GM19043 (cell line): Measurements from ENCODE around the gene CHD3.

Experiments used
- ATAC-seq: cut with Tn5 transposase; IDR thresholded peaks from one replicate; pipeline ENCODE4 v1.9.1; 2021; ENCODE audit warnings: low read depth; ENCODE audit not compliant: unreplicated experiment

The CHD3 gene

GRCh38 chr17:7888184-7888920 is at the start of gene CHD3:
Gene CHD3 (plus strand): TSS chr17:7888789. CDS start chr17:7889001, 212 bp downstream.
- no peak for ATAC-seq

DNA sequence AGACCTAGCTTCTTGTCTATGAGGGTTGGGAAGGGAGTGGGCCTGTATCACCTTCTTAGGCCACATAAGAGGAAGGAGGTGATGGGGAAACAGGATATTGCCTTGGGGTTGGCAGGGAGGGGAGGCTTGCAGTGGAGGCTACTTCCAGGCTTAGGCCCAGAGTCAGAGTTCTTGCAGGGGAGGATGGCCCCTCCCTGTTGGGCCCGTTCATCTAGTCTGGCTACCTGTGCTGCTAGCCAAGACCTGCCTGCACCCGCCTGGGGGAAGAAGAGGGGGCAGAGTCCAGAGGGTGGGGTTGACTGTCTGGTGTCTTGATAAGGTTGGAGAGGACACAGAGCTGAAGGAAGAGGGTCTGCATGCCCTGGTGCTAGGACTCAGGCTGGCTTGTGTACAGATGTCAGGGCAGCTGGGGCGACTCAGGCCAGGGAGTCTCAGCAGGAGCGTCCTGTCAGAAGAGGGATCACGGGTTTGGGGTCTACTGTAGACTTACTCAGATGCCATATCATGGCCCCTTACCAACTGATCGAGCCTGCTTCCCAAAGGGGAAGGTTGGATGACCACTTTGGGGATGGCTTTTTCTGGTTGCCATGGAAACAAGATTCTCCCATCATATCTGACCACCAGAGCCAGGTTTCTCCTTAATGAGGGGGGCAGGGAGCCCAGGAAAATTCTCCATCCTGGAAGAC is 49.3 kb upstream of the CHD3 start:
- ATAC-seq, result no peak

DNA sequence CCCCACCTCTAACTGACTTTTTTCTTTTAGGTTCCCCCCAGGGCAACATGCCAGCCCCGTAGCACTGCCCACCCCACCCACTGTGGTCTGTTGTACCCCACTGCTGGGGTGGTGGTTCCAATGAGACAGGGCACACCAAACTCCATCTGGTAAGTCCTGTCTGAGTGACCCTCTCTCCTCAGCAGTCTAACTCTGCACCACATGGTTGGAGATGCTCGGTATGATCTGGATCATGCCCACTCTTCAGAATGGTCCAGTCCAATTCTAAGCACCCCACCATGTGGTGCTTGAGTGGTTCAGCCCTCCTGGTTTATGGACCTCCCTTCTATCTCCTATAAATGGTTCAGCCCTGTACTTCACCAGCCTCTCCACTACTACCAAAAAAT is 48.7 kb upstream of the CHD3 start:
- no peak for ATAC-seq

DNA sequence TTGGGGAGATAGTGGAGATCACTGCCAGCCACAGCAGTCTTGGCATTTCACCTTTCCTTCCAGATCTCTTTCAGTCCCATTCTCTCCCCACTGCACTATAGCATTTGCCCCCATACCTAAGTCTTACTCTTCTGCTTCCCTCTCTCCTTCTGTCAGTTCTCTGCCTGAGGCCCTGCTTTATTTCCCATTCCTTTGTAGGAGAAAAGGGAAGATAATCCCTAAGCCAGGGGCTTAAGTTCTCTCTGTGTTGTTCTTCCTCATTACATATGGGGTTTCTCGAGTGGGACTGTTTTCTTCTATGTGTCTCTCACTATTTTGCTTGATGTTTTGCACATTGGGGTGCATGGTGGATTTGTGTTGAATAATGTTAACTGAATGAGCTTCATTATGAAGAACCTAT is 48.1 kb upstream of the CHD3 start:
- ATAC-seq, result no peak

DNA sequence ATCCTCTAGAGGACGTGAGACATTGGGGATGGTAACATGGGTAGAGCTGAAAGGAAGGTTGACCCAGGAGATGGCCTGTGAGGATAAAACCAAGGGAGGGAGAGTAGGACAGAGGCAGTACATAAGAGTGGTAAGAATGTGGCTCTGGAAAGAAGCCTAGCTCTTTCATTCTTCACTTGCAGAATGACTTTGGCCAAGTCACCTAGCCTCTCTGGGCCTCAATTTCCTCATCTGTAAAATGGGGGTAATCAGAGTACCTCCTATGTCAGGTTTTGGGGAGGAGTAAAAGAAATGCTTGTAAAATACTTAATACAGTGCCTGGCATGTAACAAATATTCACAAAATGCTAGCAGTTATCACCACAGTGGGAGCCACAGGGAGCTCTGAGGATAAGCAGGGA is 47.7 kb upstream of the CHD3 start:
- ATAC-seq, result no peak

DNA sequence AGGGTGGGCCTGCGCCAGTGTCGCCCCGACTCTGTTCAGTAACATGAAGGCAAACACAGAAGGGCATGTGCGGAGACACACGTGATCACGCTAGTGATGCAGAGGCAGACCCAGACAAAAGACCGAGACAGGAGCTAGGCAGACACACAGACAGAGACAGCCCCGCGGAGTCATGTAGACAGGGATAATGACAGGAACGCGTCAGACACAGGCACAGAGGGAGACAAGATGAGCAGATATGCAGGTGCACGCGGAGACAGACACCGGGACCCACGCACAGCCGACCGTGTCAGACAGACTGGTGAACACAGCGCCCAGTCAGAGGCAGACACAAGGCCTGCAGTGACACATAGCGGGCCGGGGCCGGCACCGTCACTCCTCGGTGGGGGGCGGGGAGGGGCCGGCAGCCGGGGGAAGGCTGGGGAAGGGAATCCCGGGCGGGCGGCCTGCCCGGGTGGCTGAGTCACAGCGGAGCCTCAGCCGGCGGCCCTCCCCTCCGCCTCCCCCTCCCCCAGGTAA is 47.1 kb upstream of the CHD3 start:
- ATAC-seq, result no peak

DNA sequence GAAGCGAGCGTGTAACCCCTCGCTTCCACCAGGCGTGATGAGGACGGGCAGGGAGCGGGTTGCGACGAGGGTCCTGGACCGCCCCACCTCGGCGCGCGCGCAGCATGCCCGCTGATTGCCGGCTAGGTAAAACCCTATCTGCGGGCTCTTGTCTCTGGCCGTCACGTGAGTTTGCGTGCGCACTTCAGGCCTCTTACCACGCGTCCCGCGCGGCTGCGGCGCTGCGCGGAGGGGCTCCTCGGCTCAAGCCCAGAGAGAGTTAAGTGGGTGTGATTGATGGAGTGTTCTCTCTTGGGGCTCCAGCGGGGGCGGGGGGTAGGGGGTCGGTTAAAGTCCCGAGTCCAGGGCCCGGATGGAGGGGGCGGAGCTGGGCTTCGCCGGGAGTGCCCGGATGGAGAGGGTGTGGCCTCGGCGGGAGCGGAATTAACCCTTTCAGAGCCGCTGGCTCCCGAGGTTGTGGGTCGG is 46.6 kb upstream of the CHD3 start:
- no peak for ATAC-seq

- no peak for ATAC-seq
These were observed 46.0 kb upstream of the CHD3 start for GRCh38 chr17:7842380-7843256.

DNA sequence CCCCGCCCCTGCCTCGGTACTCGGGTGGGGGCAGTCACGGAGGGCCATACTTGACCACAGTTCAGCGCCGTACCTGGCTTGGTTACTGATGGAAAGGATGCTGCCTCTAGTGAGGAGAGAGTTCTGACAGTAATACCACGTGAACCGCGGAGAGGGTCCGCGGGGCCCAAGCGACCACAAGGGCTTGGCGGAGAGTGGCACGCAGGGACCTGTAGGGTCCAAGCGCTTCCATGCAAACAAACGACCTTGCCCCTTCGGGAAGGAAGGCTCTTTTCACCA is 45.4 kb upstream of the CHD3 start:
- no peak for ATAC-seq

- ATAC-seq, result no peak
These were observed 44.9 kb upstream of the CHD3 start for GRCh38 chr17:7843536-7844291.

DNA sequence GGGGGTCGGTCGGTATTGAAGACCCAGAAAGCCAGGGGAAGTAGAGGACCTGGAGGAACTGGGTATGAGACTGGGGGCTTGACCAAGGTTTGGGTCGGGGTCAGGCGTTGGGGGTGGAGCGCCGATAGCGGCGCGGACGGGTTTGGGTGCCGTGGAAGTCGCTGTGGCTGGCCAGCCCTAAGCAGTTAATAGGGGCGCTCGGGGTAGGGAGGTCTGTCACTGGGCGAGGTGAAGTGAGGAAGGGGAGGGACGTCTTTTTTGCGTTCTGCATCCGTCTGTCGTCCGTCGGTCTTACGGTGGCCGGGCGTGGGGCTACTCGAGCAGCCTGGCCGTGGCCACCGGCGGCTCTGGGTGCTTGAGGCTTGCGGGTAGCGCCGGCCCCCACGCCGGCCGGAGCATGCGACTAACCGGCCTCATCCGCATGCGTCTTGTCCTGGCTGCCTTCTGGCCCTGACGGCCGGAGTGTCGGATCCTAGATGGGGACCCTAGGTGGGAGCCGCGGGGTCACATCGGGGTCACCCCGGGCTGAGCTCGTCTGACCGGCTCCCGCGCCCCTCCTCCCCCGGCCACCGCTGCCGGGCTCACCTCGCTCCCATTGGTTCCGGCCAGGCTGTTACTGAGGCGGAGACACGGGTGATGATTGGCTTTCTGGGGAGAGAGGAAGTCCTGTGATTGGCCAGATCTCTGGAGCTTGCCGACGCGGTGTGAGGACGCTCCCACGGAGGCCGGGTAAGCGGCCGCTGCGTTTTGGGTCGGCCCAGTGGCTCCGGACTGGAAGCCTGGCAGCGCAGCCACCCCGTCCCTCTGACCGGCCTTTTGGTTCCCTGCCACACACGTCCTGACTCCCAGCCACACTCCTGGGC is 44.1 kb upstream of the CHD3 start:
- ATAC-seq, result peak; percentile 48

GRCh38 chr17:7845359-7846062 is 43.1 kb upstream of the CHD3 start:
- no peak for ATAC-seq

DNA sequence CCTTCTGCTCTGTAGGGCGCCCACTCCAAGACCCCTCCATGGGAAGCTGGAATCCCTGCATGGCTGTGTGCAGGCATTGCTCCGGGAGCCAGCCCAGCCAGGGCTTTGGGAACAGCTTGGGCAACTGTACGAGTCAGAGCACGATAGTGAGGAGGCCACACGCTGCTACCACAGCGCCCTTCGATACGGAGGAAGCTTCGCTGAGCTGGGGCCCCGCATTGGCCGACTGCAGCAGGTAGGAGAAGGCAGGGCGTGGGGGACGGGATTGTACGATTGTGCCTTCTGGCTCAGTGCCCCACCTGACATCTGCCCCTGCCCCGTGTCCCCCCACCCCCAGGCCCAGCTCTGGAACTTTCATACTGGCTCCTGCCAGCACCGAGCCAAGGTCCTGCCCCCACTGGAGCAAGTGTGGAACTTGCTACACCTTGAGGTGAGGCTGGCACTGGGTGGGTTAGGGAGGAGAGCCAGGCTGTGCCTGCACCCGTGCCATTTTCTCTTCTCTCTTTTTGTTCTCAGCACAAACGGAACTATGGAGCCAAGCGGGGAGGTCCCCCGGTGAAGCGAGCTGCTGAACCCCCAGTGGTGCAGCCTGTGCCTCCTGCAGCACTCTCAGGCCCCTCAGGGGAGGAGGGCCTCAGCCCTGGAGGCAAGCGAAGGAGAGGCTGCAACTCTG is 42.4 kb upstream of the CHD3 start:
- ATAC-seq, result no peak

DNA sequence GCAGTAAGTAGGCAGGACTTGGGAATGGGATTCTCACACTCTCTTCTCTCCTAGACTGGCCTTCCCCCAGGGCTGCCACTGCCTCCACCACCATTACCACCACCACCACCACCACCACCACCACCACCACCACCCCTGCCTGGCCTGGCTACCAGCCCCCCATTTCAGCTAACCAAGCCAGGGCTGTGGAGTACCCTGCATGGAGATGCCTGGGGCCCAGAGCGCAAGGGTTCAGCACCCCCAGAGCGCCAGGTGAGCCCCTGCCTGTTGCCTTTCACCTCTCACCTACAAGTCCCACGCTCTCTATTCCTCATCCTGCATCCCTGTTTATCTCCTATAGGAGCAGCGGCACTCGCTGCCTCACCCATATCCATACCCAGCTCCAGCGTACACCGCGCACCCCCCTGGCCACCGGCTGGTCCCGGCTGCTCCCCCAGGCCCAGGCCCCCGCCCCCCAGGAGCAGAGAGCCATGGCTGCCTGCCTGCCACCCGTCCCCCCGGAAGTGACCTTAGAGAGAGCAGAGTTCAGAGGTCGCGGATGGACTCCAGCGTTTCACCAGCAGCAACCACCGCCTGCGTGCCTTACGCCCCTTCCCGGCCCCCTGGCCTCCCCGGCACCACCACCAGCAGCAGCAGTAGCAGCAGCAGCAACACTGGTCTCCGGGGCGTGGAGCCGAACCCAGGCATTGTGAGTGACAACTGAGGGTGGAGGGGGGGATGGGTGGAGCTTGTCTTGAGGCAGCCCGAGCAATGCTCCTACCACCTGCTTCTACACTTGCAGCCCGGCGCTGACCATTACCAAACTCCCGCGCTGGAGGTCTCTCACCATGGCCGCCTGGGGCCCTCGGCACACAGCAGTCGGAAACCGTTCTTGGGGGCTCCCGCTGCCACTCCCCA is 41.6 kb upstream of the CHD3 start:
- no peak for ATAC-seq

DNA sequence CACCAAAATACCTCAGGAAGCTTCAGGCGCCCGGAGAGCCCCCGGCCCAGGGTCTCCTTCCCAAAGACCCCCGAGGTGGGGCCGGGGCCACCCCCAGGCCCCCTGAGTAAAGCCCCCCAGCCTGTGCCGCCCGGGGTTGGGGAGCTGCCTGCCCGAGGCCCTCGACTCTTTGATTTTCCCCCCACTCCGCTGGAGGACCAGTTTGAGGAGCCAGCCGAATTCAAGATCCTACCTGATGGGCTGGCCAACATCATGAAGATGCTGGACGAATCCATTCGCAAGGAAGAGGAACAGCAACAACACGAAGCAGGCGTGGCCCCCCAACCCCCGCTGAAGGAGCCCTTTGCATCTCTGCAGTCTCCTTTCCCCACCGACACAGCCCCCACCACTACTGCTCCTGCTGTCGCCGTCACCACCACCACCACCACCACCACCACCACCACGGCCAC is 40.4 kb upstream of the CHD3 start:
- ATAC-seq, result no peak

DNA sequence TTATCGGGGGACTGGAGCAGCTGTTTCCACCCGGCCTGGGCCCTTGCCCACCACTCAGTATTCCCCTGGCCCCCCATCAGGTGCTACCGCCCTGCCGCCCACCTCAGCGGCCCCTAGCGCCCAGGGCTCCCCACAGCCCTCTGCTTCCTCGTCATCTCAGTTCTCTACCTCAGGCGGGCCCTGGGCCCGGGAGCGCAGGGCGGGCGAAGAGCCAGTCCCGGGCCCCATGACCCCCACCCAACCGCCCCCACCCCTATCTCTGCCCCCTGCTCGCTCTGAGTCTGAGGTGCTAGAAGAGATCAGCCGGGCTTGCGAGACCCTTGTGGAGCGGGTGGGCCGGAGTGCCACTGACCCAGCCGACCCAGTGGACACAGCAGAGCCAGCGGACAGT is 39.9 kb upstream of the CHD3 start:
- ATAC-seq, result no peak

- ATAC-seq, result no peak
These were observed 39.3 kb upstream of the CHD3 start for GRCh38 chr17:7849130-7849750.
